Left ventricle myocardium inferior (tissue), 1 donor: Measurements from ENCODE around the gene TOP3A. TPM values are rescaled to one million over a fixed set of nuclear protein-coding genes. Genes with fewer than 3 reads are reported as not detected.

Experiments
- DNase-seq: peaks from one replicate; pipeline ENCODE4 v3.0.0-alpha.2; 2020
- H3K27ac ChIP-seq: fragments of 200-600 bp; replicated peaks from 2 replicates; pipeline ENCODE4 v1.8.0; 2021
- H3K27me3 ChIP-seq: fragments of 200-600 bp; 2 replicates; pipeline ENCODE4 v1.8.0; 2021; ENCODE audit warnings: low read depth
- H3K36me3 ChIP-seq: fragments of 200-600 bp; 2 replicates; pipeline ENCODE4 v1.8.0; 2021
- H3K4me1 ChIP-seq: fragments of 200-600 bp; 2 replicates; pipeline ENCODE4 v1.8.0; 2021
- H3K4me3 ChIP-seq: fragments of 200-600 bp; 2 replicates; pipeline ENCODE4 v1.8.0; 2021; ENCODE audit warnings: mild to moderate bottlenecking, moderate library complexity
- H3K9me3 ChIP-seq: fragments of 200-600 bp; replicated peaks from 2 replicates; pipeline ENCODE4 v1.8.0; 2021
- CTCF ChIP-seq: fragments of 200-600 bp; IDR thresholded peaks from 2 replicates; pipeline ENCODE4 v1.8.0; 2021; ENCODE audit warnings: antibody characterized with exemption, mild to moderate bottlenecking, borderline replicate concordance
- intact Hi-C: fragments of 100-400 bp; cut with micrococcal nuclease; formaldehyde crosslinking; loops from one replicate; pipeline ENCODE4 v1.11.0; 2022
- total RNA-seq: library from RNA; stranded (reverse); fragmentation: NEBNext Ultra II Directional; extraction: Animal tissue kit (Norgen Biotek cat#: 25700); gene quantifications from one replicate; pipeline ENCODE4 v1.2.1, GENCODE V29; 2021
- donor health status: DM: no; HTN: yes; CAD: no; lungs with severe emphysema.

The TOP3A gene
- total RNA-seq, 1 donor from 2014 or later: 10.4 TPM

DNA sequence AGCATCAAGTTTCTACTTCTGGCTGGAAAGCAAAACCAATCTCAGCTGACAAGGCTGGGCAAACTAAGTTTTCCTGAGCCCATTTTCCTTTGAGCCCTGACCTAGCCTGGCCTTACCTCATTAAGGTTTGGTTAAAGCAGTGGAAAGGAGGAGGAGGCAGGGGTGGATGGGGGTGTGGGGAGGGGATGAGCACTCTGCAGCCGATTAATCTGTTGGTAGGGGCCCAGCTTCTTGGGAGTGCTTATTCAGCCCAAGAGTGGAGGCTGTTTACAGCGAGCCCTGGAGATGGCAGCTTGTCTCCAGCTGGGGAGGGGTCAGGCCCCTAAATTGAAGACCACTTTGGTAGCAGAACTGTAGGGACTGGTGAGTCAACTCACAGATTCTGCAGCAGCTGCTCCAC, 12.3 kb upstream of the TOP3A start:
- no peak for TF ChIP-seq CTCF
- Histone ChIP-seq H3K9me3 (no peaks in the 10 kb centered on the region), H3K36me3 (peaks cover 95% of the 10 kb centered on the region), H3K27me3 (no peaks in the 10 kb centered on the region), H3K4me3 (no peak overlapping the region), H3K27ac (no peak overlapping the region), H3K4me1 (no peaks in the 10 kb centered on the region)
- intact Hi-C loops: no loop called here
- no peak for DNase-seq

- no peak for TF ChIP-seq CTCF
- intact Hi-C loops: no loop called here
- peaks cover 89% of the 10 kb centered on the region for H3K36me3 ChIP-seq
Observed at GRCh38 chr17:18326572-18326971, 11.8 kb upstream of the TOP3A start.

DNA sequence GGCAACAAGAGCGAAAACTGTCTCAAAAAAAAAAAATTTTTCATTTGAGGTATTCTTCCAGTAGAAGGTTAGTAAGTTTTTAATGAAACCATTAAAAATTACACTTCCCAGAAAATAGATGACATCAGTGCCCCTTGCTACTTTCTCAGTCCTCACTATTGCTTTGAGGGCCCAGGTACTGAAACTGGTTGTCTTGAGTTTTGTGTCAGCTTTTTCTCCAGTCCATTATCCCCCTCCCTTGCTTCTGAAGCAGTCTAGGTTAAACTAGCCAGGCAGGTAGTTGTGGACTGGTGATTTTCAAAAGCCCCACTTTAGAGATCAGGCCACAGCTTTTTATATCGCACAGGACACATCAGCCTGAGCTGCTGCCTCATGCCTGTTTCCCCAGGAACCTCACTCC, 11.2 kb upstream of the TOP3A start:
- DNase-seq: no peak
- H3K27ac ChIP-seq: no peak overlapping the region
- TF ChIP-seq CTCF: no peak
- intact Hi-C loops: no loop called here
- no peaks in the 10 kb centered on the region for H3K9me3 ChIP-seq
- H3K4me3 ChIP-seq: no peak overlapping the region
- no peaks in the 10 kb centered on the region for H3K27me3 ChIP-seq
- peaks cover 84% of the 10 kb centered on the region for H3K36me3 ChIP-seq
- H3K4me1 ChIP-seq: peaks cover 6% of the 10 kb centered on the region

More at GRCh38 chr17:18326572-18326971, 11.8 kb upstream of the TOP3A start:
- no peak for DNase-seq
- Histone ChIP-seq H3K27me3 (no peaks in the 10 kb centered on the region), H3K4me1 (peaks cover under 1% of the 10 kb centered on the region), H3K4me3 (no peak overlapping the region), H3K9me3 (no peaks in the 10 kb centered on the region), H3K27ac (no peak overlapping the region)

- Histone ChIP-seq H3K27ac (no peak overlapping the region), H3K4me3 (no peak overlapping the region), H3K27me3 (no peaks in the 10 kb centered on the region), H3K9me3 (no peaks in the 10 kb centered on the region), H3K36me3 (peaks cover 69% of the 10 kb centered on the region), H3K4me1 (peaks cover 22% of the 10 kb centered on the region)
- no peak for TF ChIP-seq CTCF
- intact Hi-C loops: no loop called here
- no peak for DNase-seq
Observed at GRCh38 chr17:18324140-18325050, 9.6 kb upstream of the TOP3A start.

GRCh38 chr17:18323507-18324139, 8.8 kb upstream of the TOP3A start:
- H3K27me3 ChIP-seq: no peaks in the 10 kb centered on the region
- H3K4me3 ChIP-seq: no peak overlapping the region
- H3K4me1 ChIP-seq: peaks cover 30% of the 10 kb centered on the region
- no peak for TF ChIP-seq CTCF
- H3K36me3 ChIP-seq: peaks cover 64% of the 10 kb centered on the region
- no peaks in the 10 kb centered on the region for H3K9me3 ChIP-seq
- intact Hi-C loops: no loop called here
- no peak for DNase-seq
- H3K27ac ChIP-seq: no peak overlapping the region
